Epithelial cell of esophagus (primary cell): ENCODE measurements around the gene PIK3C3.

ENCODE experiments used
- DNase-seq: peaks from one replicate; pipeline ENCODE4 v3.0.0; 2010; ENCODE audit warnings: low read depth
- H3K4me3 ChIP-seq: 2 replicates; pipeline ENCODE4 v1.5.1; 2011; ENCODE audit warnings: mild to moderate bottlenecking, low read length, control low read depth
- TF ChIP-seq, protein P1 (sequence below): IDR thresholded peaks from 2 replicates; pipeline ENCODE4 v1.5.1; 2011; ENCODE audit warnings: low read depth, mild to moderate bottlenecking, low read length, control low read depth, inconsistent platforms; ENCODE audit not compliant: insufficient read depth; ENCODE audit errors: missing control alignments

The PIK3C3 gene

DNA sequence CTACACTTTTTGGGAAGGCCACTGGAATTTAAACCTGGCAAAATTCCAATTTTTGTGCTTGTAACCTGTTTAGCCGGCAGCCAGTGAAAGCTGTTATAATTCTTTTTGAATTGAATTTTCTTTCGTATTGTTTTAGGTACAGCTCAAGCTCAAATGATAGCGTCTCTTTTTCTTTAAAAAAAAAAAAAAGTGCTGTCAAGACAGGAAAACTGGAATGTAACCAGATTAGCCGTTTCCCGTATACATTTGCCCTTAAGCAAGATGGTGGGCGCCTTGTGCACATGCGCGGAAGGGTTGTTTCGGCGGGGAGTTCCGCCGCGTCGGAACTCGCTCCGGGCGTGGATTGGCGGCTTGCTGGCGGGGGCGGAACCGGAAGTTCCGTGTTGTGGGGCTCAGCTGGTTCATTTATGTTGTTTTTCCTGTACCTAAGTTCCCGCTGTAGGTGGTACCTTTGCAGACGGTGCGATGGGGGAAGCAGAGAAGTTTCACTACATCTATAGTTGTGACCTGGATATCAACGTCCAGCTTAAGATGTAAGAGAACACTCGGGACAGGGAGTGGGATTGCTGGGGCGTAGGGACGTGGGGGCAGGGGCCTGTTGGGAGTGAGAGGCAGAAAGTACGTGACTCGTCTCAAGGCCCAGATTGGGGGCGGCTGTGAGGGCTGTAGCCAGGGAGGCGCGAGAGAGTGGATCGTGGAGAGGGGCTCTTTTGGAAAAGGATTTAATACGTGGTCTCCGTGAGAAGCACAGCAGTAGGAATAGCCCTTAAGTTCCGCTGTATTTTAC, at the start of gene PIK3C3:
Gene PIK3C3 (plus strand): TSS at position 408 of the 787 bp plus-strand sequence. CDS start 58 bp downstream, at position 466.
- H3K4me3 ChIP-seq: peak within 1 kb of the TSS; percentile 90
- DNase-seq: peak; percentile 98
- TF ChIP-seq, protein P1, sequence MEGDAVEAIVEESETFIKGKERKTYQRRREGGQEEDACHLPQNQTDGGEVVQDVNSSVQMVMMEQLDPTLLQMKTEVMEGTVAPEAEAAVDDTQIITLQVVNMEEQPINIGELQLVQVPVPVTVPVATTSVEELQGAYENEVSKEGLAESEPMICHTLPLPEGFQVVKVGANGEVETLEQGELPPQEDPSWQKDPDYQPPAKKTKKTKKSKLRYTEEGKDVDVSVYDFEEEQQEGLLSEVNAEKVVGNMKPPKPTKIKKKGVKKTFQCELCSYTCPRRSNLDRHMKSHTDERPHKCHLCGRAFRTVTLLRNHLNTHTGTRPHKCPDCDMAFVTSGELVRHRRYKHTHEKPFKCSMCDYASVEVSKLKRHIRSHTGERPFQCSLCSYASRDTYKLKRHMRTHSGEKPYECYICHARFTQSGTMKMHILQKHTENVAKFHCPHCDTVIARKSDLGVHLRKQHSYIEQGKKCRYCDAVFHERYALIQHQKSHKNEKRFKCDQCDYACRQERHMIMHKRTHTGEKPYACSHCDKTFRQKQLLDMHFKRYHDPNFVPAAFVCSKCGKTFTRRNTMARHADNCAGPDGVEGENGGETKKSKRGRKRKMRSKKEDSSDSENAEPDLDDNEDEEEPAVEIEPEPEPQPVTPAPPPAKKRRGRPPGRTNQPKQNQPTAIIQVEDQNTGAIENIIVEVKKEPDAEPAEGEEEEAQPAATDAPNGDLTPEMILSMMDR: no peak

DNA sequence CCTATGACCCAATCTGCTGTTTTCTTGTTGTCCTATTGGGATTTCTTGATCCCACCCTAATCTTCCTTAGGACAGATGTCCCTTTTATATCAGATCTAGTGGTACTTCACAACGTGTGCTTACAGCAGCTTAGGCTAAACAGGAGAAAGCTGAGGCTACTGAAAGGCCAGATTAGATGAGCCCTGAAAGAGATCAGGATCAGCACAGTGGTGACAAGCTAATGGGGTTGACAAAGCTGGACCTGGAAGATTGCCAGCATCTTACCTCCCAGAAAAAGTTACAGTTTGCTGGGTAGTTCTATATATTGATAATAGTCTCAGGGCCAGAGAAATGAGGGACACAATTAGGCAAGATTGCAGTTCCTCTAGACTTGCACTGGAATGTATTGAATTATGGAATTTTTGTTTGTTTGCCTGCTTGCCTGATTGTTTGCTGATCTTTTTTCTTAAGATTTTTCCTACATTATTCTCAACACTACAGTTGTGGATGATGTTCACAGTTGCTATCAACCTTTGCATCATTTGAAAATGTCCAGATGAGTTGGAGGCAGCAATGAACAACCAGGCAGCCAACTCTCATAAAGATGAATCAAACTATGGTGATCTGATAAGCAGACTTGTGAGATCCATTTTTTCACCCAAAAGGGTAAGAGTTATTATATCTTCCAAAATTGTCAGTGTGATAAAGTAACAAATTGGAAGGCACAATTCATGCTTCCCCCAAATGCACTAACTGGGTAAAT, 49.1 kb upstream of the PIK3C3 start:
- H3K4me3 ChIP-seq: no peak overlapping the region
- TF ChIP-seq, protein P1: no peak
- DNase-seq: no peak

GRCh38 chr18:41906528-41907146, 48.4 kb upstream of the PIK3C3 start:
- H3K4me3 ChIP-seq: no peak overlapping the region
- TF ChIP-seq, protein P1: peak; percentile 39
- DNase-seq: peak; percentile 68

- peak; percentile 40 for DNase-seq
- no peak overlapping the region for H3K4me3 ChIP-seq
- TF ChIP-seq, protein P1: no peak
Observed at GRCh38 chr18:41917181-41917580, 37.9 kb upstream of the PIK3C3 start.

GRCh38 chr18:41921770-41922169, 33.3 kb upstream of the PIK3C3 start:
- H3K4me3 ChIP-seq: no peak overlapping the region
- TF ChIP-seq, protein P1: no peak
- no peak for DNase-seq

GRCh38 chr18:41922176-41922575, 32.9 kb upstream of the PIK3C3 start:
- no peak for DNase-seq
- TF ChIP-seq, protein P1: no peak
- H3K4me3 ChIP-seq: no peak overlapping the region
